D721Med (cell line): Measurements from ENCODE around the gene RAB40C.

Experiments
- DNase-seq: peaks from one replicate; pipeline ENCODE4 v3.0.0; 2011; ENCODE audit warnings: low spot score; ENCODE audit not compliant: insufficient read length
- FAIRE-seq: peaks from 2 replicates; lab custom pipeline; 2011; peaks lifted over from hg19 to GRCh38; lab: Jason Lieb, UNC
- CTCF ChIP-seq: IDR thresholded peaks from 2 replicates; pipeline ENCODE4 v1.5.1; 2012; ENCODE audit warnings: mild to moderate bottlenecking, control low read depth; ENCODE audit not compliant: insufficient read depth; ENCODE audit errors: missing control alignments

RAB40C gene

GRCh38 chr16:583470-583814 lies 6.4 kb upstream of the RAB40C start:
- DNase-seq = no peak
- no peak for FAIRE-seq
- TF ChIP-seq CTCF = no peak

- no peak for TF ChIP-seq CTCF
- FAIRE-seq = no peak
- no peak for DNase-seq
These were observed 5.9 kb upstream of the RAB40C start for GRCh38 chr16:583815-584591.

GRCh38 chr16:585351-585750 lies 4.5 kb upstream of the RAB40C start:
- DNase-seq = no peak
- TF ChIP-seq CTCF = no peak
- FAIRE-seq = no peak

GRCh38 chr16:586047-586644 lies 3.7 kb upstream of the RAB40C start:
- no peak for FAIRE-seq
- no peak for TF ChIP-seq CTCF
- no peak for DNase-seq

GRCh38 chr16:586645-587590 lies 2.9 kb upstream of the RAB40C start:
- no peak for TF ChIP-seq CTCF
- FAIRE-seq = no peak
- no peak for DNase-seq

- TF ChIP-seq CTCF = no peak
- FAIRE-seq = no peak
- DNase-seq = no peak
These were observed 1.3 kb upstream of the RAB40C start for GRCh38 chr16:588639-588888.
